Progenitor cell of endocrine pancreas (in vitro differentiated cells): Measurements from ENCODE around the gene AQP2. TPM values are rescaled to one million over a fixed set of nuclear protein-coding genes. Genes with fewer than 3 reads are reported as not detected.

Experiments
- DNase-seq: peaks from one replicate; pipeline ENCODE4 v3.0.0; 2021; ENCODE audit warnings: low spot score; ENCODE audit not compliant: unreplicated experiment
- H3K27ac Mint-ChIP-seq: 2 replicates; pipeline ENCODE4 v1.8.0; 2021; ENCODE audit warnings: mild to moderate bottlenecking, moderate library complexity, mixed read lengths
- H3K27me3 Mint-ChIP-seq: 2 replicates; pipeline ENCODE4 v1.8.0; 2021; ENCODE audit warnings: mixed read lengths
- H3K36me3 Mint-ChIP-seq: 2 replicates; pipeline ENCODE4 v1.8.0; 2022; ENCODE audit warnings: mixed read lengths; ENCODE audit not compliant: insufficient read depth
- H3K4me1 Mint-ChIP-seq: 2 replicates; pipeline ENCODE4 v1.8.0; 2021; ENCODE audit warnings: low read depth, mixed read lengths
- H3K4me3 Mint-ChIP-seq: 2 replicates; pipeline ENCODE4 v1.8.0; 2021; ENCODE audit warnings: low read depth, mild to moderate bottlenecking, moderate library complexity, mixed read lengths
- H3K9me3 Mint-ChIP-seq: 2 replicates; pipeline ENCODE4 v1.8.0; 2021; ENCODE audit warnings: low read depth, mixed read lengths
- long read RNA-seq: library from polyadenylated mRNA; unstranded; transcript quantifications from one replicate; pipeline ENCODE4 v2.0.0, GENCODE V29; 2020
- total RNA-seq: library from RNA; stranded (reverse); gene quantifications from 2 replicates; pipeline ENCODE4 v1.2.1, GENCODE V29; 2021
- TF ChIP-seq, protein P1 (sequence below): fragments of 200-600 bp; sonication (generic); IDR thresholded peaks from one replicate; pipeline ENCODE4 v1.5.0; 2021; ENCODE audit warnings: antibody characterized with exemption, mild to moderate bottlenecking; ENCODE audit not compliant: unreplicated experiment

Gene AQP2, protein sequence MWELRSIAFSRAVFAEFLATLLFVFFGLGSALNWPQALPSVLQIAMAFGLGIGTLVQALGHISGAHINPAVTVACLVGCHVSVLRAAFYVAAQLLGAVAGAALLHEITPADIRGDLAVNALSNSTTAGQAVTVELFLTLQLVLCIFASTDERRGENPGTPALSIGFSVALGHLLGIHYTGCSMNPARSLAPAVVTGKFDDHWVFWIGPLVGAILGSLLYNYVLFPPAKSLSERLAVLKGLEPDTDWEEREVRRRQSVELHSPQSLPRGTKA
- 0.29 and 1.0 TPM in 2 replicates for total RNA-seq
- long read RNA-seq: 0 reads

DNA sequence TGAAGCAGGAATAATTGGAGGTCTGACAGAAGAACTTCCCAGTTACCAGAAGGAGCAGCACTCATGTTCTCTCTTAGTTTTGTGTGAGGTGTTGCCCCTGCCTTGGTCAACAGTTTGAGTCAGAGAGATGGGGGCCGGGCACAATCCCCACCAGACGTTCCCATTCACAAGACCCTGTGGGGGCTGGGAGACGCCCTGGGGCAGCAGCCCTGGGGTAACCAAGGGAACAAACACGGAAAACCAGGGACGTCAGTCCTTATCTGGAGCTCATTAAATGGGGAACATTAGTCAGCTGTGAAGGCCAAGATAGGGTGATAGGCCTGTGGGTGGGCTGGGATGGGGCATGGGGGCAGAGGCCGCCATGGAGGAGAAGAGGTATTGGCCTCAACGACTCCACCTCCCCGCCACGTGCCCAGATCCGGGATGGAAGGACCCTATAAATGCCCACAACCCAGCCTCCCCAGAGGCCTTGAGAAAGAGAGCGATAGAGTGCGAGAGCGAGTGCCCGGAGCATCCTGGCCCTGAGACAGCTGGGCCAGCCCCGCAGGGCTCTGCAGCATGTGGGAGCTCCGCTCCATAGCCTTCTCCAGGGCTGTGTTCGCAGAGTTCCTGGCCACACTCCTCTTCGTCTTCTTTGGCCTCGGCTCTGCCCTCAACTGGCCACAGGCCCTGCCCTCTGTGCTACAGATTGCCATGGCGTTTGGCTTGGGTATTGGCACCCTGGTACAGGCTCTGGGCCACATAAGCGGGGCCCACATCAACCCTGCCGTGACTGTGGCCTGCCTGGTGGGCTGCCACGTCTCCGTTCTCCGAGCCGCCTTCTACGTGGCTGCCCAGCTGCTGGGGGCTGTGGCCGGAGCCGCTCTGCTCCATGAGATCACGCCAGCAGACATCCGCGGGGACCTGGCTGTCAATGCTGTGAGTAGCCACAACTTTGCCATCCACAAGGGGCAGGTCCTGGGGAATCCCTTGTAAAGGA, at the start of gene AQP2:
AQP2 (plus strand) TSS at position 465 of the 979 bp plus-strand sequence; CDS start at position 559, 94 bp downstream.
- TF ChIP-seq, protein P1, sequence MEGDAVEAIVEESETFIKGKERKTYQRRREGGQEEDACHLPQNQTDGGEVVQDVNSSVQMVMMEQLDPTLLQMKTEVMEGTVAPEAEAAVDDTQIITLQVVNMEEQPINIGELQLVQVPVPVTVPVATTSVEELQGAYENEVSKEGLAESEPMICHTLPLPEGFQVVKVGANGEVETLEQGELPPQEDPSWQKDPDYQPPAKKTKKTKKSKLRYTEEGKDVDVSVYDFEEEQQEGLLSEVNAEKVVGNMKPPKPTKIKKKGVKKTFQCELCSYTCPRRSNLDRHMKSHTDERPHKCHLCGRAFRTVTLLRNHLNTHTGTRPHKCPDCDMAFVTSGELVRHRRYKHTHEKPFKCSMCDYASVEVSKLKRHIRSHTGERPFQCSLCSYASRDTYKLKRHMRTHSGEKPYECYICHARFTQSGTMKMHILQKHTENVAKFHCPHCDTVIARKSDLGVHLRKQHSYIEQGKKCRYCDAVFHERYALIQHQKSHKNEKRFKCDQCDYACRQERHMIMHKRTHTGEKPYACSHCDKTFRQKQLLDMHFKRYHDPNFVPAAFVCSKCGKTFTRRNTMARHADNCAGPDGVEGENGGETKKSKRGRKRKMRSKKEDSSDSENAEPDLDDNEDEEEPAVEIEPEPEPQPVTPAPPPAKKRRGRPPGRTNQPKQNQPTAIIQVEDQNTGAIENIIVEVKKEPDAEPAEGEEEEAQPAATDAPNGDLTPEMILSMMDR: no peak
- Mint-ChIP-seq H3K9me3 (no peaks in the 10 kb centered on the region), H3K4me1 (peaks cover 19% of the 10 kb centered on the region), H3K4me3 (no peak within 1 kb of the TSS), H3K27me3 (peaks cover 24% of the 10 kb centered on the region), H3K36me3 (no peaks in the 10 kb centered on the region), H3K27ac (no peak within 1 kb of the TSS)
- no peak for DNase-seq

- Mint-ChIP-seq H3K4me3 (no peak overlapping the region), H3K36me3 (no peaks in the 10 kb centered on the region), H3K27me3 (peaks cover 62% of the 10 kb centered on the region), H3K4me1 (no peaks in the 10 kb centered on the region), H3K27ac (no peak overlapping the region), H3K9me3 (no peaks in the 10 kb centered on the region)
- TF ChIP-seq, protein P1: no peak
- no peak for DNase-seq
Measured at GRCh38 chr12:49901026-49901425, 49.5 kb upstream of the AQP2 start.

DNA sequence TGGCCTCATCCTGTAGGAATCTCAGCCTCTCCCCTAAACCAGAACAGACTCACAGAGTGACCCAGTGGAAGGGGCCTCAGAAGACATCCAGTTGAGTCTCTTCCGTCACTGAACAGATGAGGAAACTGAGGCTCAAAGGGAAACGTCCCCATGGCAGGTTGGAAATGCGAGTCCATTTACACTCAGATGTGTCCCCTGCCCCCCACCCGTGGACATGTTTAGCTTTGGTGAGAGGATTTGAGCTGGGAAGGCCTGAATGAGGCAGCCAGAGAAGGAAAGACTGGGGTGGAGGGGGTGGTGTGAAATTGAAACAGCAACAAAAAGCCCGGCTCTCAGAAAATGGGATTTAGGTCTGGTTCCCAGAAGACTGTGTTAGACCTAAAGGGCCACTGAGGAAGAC, 48.6 kb upstream of the AQP2 start:
- Mint-ChIP-seq H3K9me3 (no peaks in the 10 kb centered on the region), H3K27ac (no peak overlapping the region), H3K27me3 (peaks cover 64% of the 10 kb centered on the region), H3K36me3 (no peaks in the 10 kb centered on the region), H3K4me1 (no peaks in the 10 kb centered on the region), H3K4me3 (no peak overlapping the region)
- no peak for DNase-seq
- TF ChIP-seq, protein P1: no peak

GRCh38 chr12:49902399-49903350, 47.9 kb upstream of the AQP2 start:
- Mint-ChIP-seq H3K27me3 (peaks cover 63% of the 10 kb centered on the region), H3K36me3 (no peaks in the 10 kb centered on the region), H3K9me3 (no peaks in the 10 kb centered on the region), H3K27ac (no peak overlapping the region), H3K4me3 (no peak overlapping the region), H3K4me1 (no peaks in the 10 kb centered on the region)
- TF ChIP-seq, protein P1: peak; percentile 9
- no peak for DNase-seq
